Gastrocnemius medialis (tissue), 4 donors: ENCODE measurements around the gene CLTRN. TPM values are rescaled to one million over a fixed set of nuclear protein-coding genes. Genes with fewer than 3 reads are reported as not detected.

ENCODE experiments used
- ATAC-seq, 2 donors: fragments of 150-250 bp; one replicate each; pipeline ENCODE4 v1.9.1; 2016
- DNase-seq, 2 donors: peaks; one replicate each; pipeline ENCODE4 v3.0.0-alpha.2; 2019
- H3K27ac ChIP-seq, 4 donors: fragments of 200-600 bp; sonication (generic); 1 replicate in 1 of 4; 2 replicates in 3 of 4; pipeline ENCODE4 v1.5.1; 2016 to 2018; ENCODE audit warnings: mild to moderate bottlenecking in 2 of 4, moderate library complexity in 1 of 4
- H3K27me3 ChIP-seq, 3 donors: fragments of 200-600 bp; sonication (generic) in 2 of 3; 1 replicate in 1 of 3; 2 replicates in 2 of 3; pipeline versions ENCODE4 v1.5.1 to v1.6.0; 2016 to 2019; ENCODE audit warnings: mild to moderate bottlenecking in 1 of 3, moderate library complexity in 1 of 3
- H3K36me3 ChIP-seq, 2 donors: fragments of 200-600 bp; sonication (generic) in 1 of 2; one replicate each; pipeline ENCODE4 v1.5.1; 2017 to 2018
- H3K4me1 ChIP-seq, 2 donors: fragments of 200-600 bp; sonication (generic) in 1 of 2; one replicate each; pipeline ENCODE4 v1.5.1; 2016 to 2017; ENCODE audit warnings: mild to moderate bottlenecking in 2 of 2
- H3K4me3 ChIP-seq, 4 donors: fragments of 200-600 bp; sonication (generic) in 3 of 4; 1 replicate in 1 of 4; 2 replicates in 3 of 4; pipeline ENCODE4 v1.5.1; 2016 to 2019; ENCODE audit warnings: mild to moderate bottlenecking in 2 of 4
- H3K9me3 ChIP-seq, 3 donors: fragments of 200-600 bp; sonication (generic) in 2 of 3; 1 replicate in 1 of 3; 2 replicates in 2 of 3; pipeline ENCODE4 v1.5.1; 2016 to 2019
- CTCF ChIP-seq, 5 experiments: fragments of 450-650 bp in 3 of 5; fragments of 200-600 bp in 2 of 5; sonication (generic) in 2 of 5; IDR thresholded peaks in 4 of 5; conservative IDR thresholded peaks in 1 of 5; 1 replicate in 4 of 5; 2 replicates in 1 of 5; pipeline ENCODE4 v1.5.1; 2016 to 2019; ENCODE audit warnings: antibody characterized with exemption in 5 of 5, mild to moderate bottlenecking in 3 of 5, moderate library complexity in 3 of 5
- POLR2A ChIP-seq, 2 donors: fragments of 450-650 bp; IDR thresholded peaks; one replicate each; pipeline ENCODE4 v1.6.1; 2017; ENCODE audit warnings: antibody characterized with exemption in 2 of 2, mild to moderate bottlenecking in 2 of 2, moderate library complexity in 2 of 2
- in situ Hi-C, 4 donors: fragments of 200-750 bp; cut with MboI; loops; one replicate each; pipeline versions ENCODE4 v1.15.0 to v1.8.0; 2017; ENCODE audit warnings: low sequenced_read_pairs in 4 of 4
- intact Hi-C: fragments of 100-400 bp; cut with DNase I; formaldehyde crosslinking; loops from one replicate; pipeline ENCODE4 v1.15.1; 2023; ENCODE audit warnings: low total_unique reads
- total RNA-seq, 4 donors: library from RNA; depleted of rRNA; stranded (reverse); fragments of >200 nt; gene quantifications; one replicate each; pipeline versions ENCODE4 v1.1.0 to v1.2.3, GENCODE V29; 2016

The CLTRN gene
- total RNA-seq, 4 donors from 2014 or later, result 0.26 TPM; not detected in 3

- H3K27ac ChIP-seq, result no peak overlapping the region
- no peaks in the 10 kb centered on the region for H3K4me1 ChIP-seq
- H3K4me3 ChIP-seq, result no peak overlapping the region
- ATAC-seq (no peak), DNase-seq (no peak)
- in situ Hi-C loops (no loop called here), intact Hi-C loops (no loop called here)
- no peaks in the 10 kb centered on the region for H3K9me3 ChIP-seq
- H3K36me3 ChIP-seq, result no peaks in the 10 kb centered on the region
- peaks cover 0 to 7% (median 0%) of the 10 kb centered on the region in 3 donors for H3K27me3 ChIP-seq
- TF ChIP-seq POLR2A (IDR thresholded peaks at IDR 0.05), result no peak
- TF ChIP-seq CTCF (IDR thresholded peaks at IDR 0.05 in 4 of 5, conservative IDR thresholded peaks at IDR 0.05 in 1 of 5), result no peak
These were observed 62.7 kb downstream of the CLTRN start for GRCh38 chrX:15601932-15602331.

- in situ Hi-C loops, result no loop called here
- no peak within 1 kb of the TSS for H3K4me3 ChIP-seq
- ATAC-seq, result no peak
- intact Hi-C loops, result no loop called here
- no peaks in the 10 kb centered on the region for H3K4me1 ChIP-seq
- no peak within 1 kb of the TSS for H3K27ac ChIP-seq
- no peaks in the 10 kb centered on the region for H3K9me3 ChIP-seq
- no peak for DNase-seq
- H3K36me3 ChIP-seq, result no peaks in the 10 kb centered on the region
- TF ChIP-seq CTCF (IDR thresholded peaks at IDR 0.05 in 4 of 5, conservative IDR thresholded peaks at IDR 0.05 in 1 of 5) (no peak), POLR2A (IDR thresholded peaks at IDR 0.05) (no peak)
- H3K27me3 ChIP-seq, result peaks cover 0 to 7% (median 0%) of the 10 kb centered on the region in 3 donors
These were observed 63.9 kb downstream of the CLTRN start, which contains the start of gene ACE2 for GRCh38 chrX:15600745-15601144. TSS of gene ACE2 (minus strand) at chrX:15600960. CDS start at chrX:15600911, 49 bp downstream.

- H3K36me3 ChIP-seq, result no peaks in the 10 kb centered on the region
- peaks cover 0 to 7% (median 0%) of the 10 kb centered on the region in 3 donors for H3K27me3 ChIP-seq
- intact Hi-C loops, result no loop called here
- no peak overlapping the region for H3K4me3 ChIP-seq
- TF ChIP-seq CTCF (IDR thresholded peaks at IDR 0.05 in 4 of 5, conservative IDR thresholded peaks at IDR 0.05 in 1 of 5), result no peak
- TF ChIP-seq POLR2A (IDR thresholded peaks at IDR 0.05), result no peak
- ATAC-seq (no peak), DNase-seq (no peak)
- H3K4me1 ChIP-seq, result no peaks in the 10 kb centered on the region
- in situ Hi-C loops, result no loop called here
- H3K9me3 ChIP-seq, result no peaks in the 10 kb centered on the region
- no peak overlapping the region for H3K27ac ChIP-seq
These were observed 64.6 kb downstream of the CLTRN start for GRCh38 chrX:15600049-15600448.

GRCh38 chrX:15599461-15599860 lies 65.1 kb downstream of the CLTRN start:
- ATAC-seq (no peak), DNase-seq (no peak)
- no peaks in the 10 kb centered on the region for H3K36me3 ChIP-seq
- no peaks in the 10 kb centered on the region for H3K4me1 ChIP-seq
- H3K27ac ChIP-seq, result no peak overlapping the region
- H3K27me3 ChIP-seq, result peaks cover 0 to 5% (median 0%) of the 10 kb centered on the region in 3 donors
- H3K9me3 ChIP-seq, result no peaks in the 10 kb centered on the region
- H3K4me3 ChIP-seq, result no peak overlapping the region
- TF ChIP-seq CTCF (IDR thresholded peaks at IDR 0.05 in 4 of 5, conservative IDR thresholded peaks at IDR 0.05 in 1 of 5), result no peak
- TF ChIP-seq POLR2A (IDR thresholded peaks at IDR 0.05), result no peak
- in situ Hi-C loops, result no loop called here
- intact Hi-C loops, result no loop called here

GRCh38 chrX:15598026-15598425 lies 66.6 kb downstream of the CLTRN start:
- intact Hi-C loops, result no loop called here
- TF ChIP-seq CTCF (IDR thresholded peaks at IDR 0.05 in 4 of 5, conservative IDR thresholded peaks at IDR 0.05 in 1 of 5) (no peak), POLR2A (IDR thresholded peaks at IDR 0.05) (no peak)
- Histone ChIP-seq H3K27me3 (peaks cover 0 to 3% (median 0%) of the 10 kb centered on the region in 3 donors), H3K36me3 (no peaks in the 10 kb centered on the region), H3K4me3 (no peak overlapping the region), H3K4me1 (no peaks in the 10 kb centered on the region), H3K9me3 (no peaks in the 10 kb centered on the region), H3K27ac (no peak overlapping the region)
- ATAC-seq (no peak), DNase-seq (no peak)
- in situ Hi-C loops, result no loop called here
